Neural cell (in vitro differentiated cells): ENCODE measurements around the gene B4GALNT3. TPM values are rescaled to one million over a fixed set of nuclear protein-coding genes. Genes with fewer than 3 reads are reported as not detected.

Experiments
- H2AFZ ChIP-seq: fragments of 200-600, 300-800 bp; sonication (generic), shearing (Covaris generic); 2 replicates; pipeline ENCODE4 v1.6.0; 2014; ENCODE audit warnings: low read depth, mild to moderate bottlenecking, antibody characterized with exemption, low read length, moderate library complexity
- H3F3A ChIP-seq: fragments of 200-600 bp; shearing (Covaris generic); 2 replicates; pipeline ENCODE4 v1.6.1; 2016; ENCODE audit warnings: mild to moderate bottlenecking, moderate library complexity, mixed read lengths, antibody characterized with exemption, low read length; ENCODE audit not compliant: insufficient read depth, poor library complexity, severe bottlenecking
- H3K27ac ChIP-seq: fragments of 200-600, 300-800 bp; sonication (generic), shearing (Covaris generic); 2 replicates; pipeline ENCODE4 v1.5.1; 2014; ENCODE audit warnings: mild to moderate bottlenecking, low read length, moderate library complexity
- H3K27me3 ChIP-seq: fragments of 300-800, 200-600 bp; sonication (generic), shearing (Covaris generic); 2 replicates; pipeline ENCODE4 v1.6.0; 2014; ENCODE audit warnings: mild to moderate bottlenecking, low read depth, low read length, moderate library complexity; ENCODE audit not compliant: insufficient read depth
- H3K36me3 ChIP-seq: fragments of 300-800, 200-600 bp; sonication (generic), shearing (Covaris generic); 2 replicates; pipeline ENCODE4 v1.5.1; 2014; ENCODE audit warnings: mild to moderate bottlenecking, antibody characterized with exemption, low read length, moderate library complexity; ENCODE audit not compliant: insufficient read depth
- H3K4me2 ChIP-seq: fragments of 300-800, 200-600 bp; sonication (generic), shearing (Covaris generic); 2 replicates; pipeline ENCODE4 v1.6.0; 2014; ENCODE audit warnings: mild to moderate bottlenecking, low read length
- H3K4me3 ChIP-seq: fragments of 300-800, 200-600 bp; sonication (generic), shearing (Covaris generic); 2 replicates; pipeline ENCODE4 v1.5.1; 2014; ENCODE audit warnings: mild to moderate bottlenecking, low read length, moderate library complexity
- H3K79me2 ChIP-seq: fragments of 200-600 bp; shearing (Covaris generic); replicated peaks from 2 replicates; pipeline ENCODE4 v1.6.0; 2014; ENCODE audit warnings: mild to moderate bottlenecking, low read length, moderate library complexity; ENCODE audit not compliant: insufficient read depth
- H3K9ac ChIP-seq: fragments of 300-800, 200-600 bp; sonication (generic), shearing (Covaris generic); 2 replicates; pipeline ENCODE4 v1.6.1; 2016; ENCODE audit warnings: mild to moderate bottlenecking, low read length, mixed read lengths
- H3K9me2 ChIP-seq: fragments of 200-600 bp; shearing (Covaris generic); 2 replicates; pipeline ENCODE4 v1.6.1; 2016; ENCODE audit warnings: mild to moderate bottlenecking, low read length, mixed read lengths; ENCODE audit not compliant: insufficient read depth
- H3K9me3 ChIP-seq: fragments of 200-600, 300-800 bp; sonication (generic), shearing (Covaris generic); 2 replicates; pipeline ENCODE4 v1.6.1; 2016; ENCODE audit warnings: mild to moderate bottlenecking, mixed run types, low read length, moderate library complexity, mixed read lengths
- H4K20me1 ChIP-seq: fragments of 200-600 bp; shearing (Covaris generic); 2 replicates; pipeline ENCODE4 v1.6.1; 2016; ENCODE audit warnings: mild to moderate bottlenecking, mixed run types; ENCODE audit not compliant: insufficient read depth
- CTCF ChIP-seq: fragments of 450-650 bp; IDR thresholded peaks from 2 replicates; pipeline ENCODE4 v1.5.1; 2014; ENCODE audit warnings: antibody characterized with exemption, mild to moderate bottlenecking, moderate library complexity; ENCODE audit not compliant: poor library complexity, severe bottlenecking
- EP300 ChIP-seq: fragments of 450-650 bp; conservative IDR thresholded peaks from 2 replicates; pipeline ENCODE4 v1.6.1; 2014; ENCODE audit warnings: antibody characterized with exemption, mild to moderate bottlenecking, moderate library complexity; ENCODE audit not compliant: poor library complexity, severe bottlenecking
- EZH2 ChIP-seq: fragments of 200-600, 300-800 bp; shearing (Covaris generic), sonication (generic); IDR thresholded peaks from 2 replicates; pipeline ENCODE4 v1.6.1; 2014; ENCODE audit warnings: antibody characterized with exemption, low read length, borderline replicate concordance, mild to moderate bottlenecking; ENCODE audit not compliant: insufficient read depth, poor library complexity, severe bottlenecking
- MXI1 ChIP-seq: fragments of 450-650 bp; conservative IDR thresholded peaks from 2 replicates; pipeline ENCODE4 v1.6.1; 2014; ENCODE audit warnings: antibody characterized with exemption, mild to moderate bottlenecking; ENCODE audit not compliant: poor library complexity, severe bottlenecking
- POLR2AphosphoS5 ChIP-seq: IDR thresholded peaks from 2 replicates; pipeline ENCODE4 v1.6.1; 2012
- RAD21 ChIP-seq: fragments of 450-650 bp; conservative IDR thresholded peaks from 2 replicates; pipeline ENCODE4 v1.6.1; 2014; ENCODE audit warnings: antibody characterized with exemption, mild to moderate bottlenecking, moderate library complexity
- REST ChIP-seq: IDR thresholded peaks from 2 replicates; pipeline ENCODE4 v1.6.1; 2012; ENCODE audit warnings: borderline replicate concordance
- SMC3 ChIP-seq: fragments of 450-650 bp; conservative IDR thresholded peaks from 2 replicates; pipeline ENCODE4 v1.6.1; 2014; ENCODE audit warnings: antibody characterized with exemption, mild to moderate bottlenecking, moderate library complexity; ENCODE audit not compliant: poor library complexity
- TAF1 ChIP-seq: IDR thresholded peaks from 2 replicates; pipeline ENCODE4 v1.6.1; 2012; ENCODE audit warnings: low read depth
- polyA plus RNA-seq: library from polyadenylated mRNA; depleted of rRNA; stranded (reverse); fragments of >200 nt; gene quantifications from 2 replicates; pipeline ENCODE4 v1.2.3, GENCODE V29; 2014

Gene B4GALNT3
- polyA plus RNA-seq, 1 donor from 2014 or later, result 6.7 TPM

- H2AFZ ChIP-seq, result no peak overlapping the region
- no peak overlapping the region for H3K4me2 ChIP-seq
- H3K27me3 ChIP-seq, result no peaks in the 10 kb centered on the region
- no peaks in the 10 kb centered on the region for H3K79me2 ChIP-seq
- H3K9me2 ChIP-seq, result no peaks in the 10 kb centered on the region
- no peaks in the 10 kb centered on the region for H4K20me1 ChIP-seq
- no peak overlapping the region for H3K9ac ChIP-seq
- no peaks in the 10 kb centered on the region for H3K9me3 ChIP-seq
- no peak overlapping the region for H3K4me3 ChIP-seq
- no peak overlapping the region for H3K27ac ChIP-seq
- H3K36me3 ChIP-seq, result no peaks in the 10 kb centered on the region
- TF ChIP-seq EP300, result no peak
- no peak for TF ChIP-seq RAD21
- no peak for TF ChIP-seq MXI1
- no peak for TF ChIP-seq TAF1
- TF ChIP-seq SMC3, result no peak
- TF ChIP-seq EZH2, result no peak
- TF ChIP-seq REST, result no peak
- no peak for TF ChIP-seq CTCF
- no peak for TF ChIP-seq POLR2AphosphoS5
- no peaks in the 10 kb centered on the region for H3F3A ChIP-seq
Measured at GRCh38 chr12:561391-561705, 101.6 kb downstream of the B4GALNT3 start.

- no peak overlapping the region for H3K9ac ChIP-seq
- H2AFZ ChIP-seq, result no peak overlapping the region
- no peak overlapping the region for H3K4me3 ChIP-seq
- H3K4me2 ChIP-seq, result no peak overlapping the region
- H3F3A ChIP-seq, result no peaks in the 10 kb centered on the region
- no peaks in the 10 kb centered on the region for H3K36me3 ChIP-seq
- TF ChIP-seq TAF1, result no peak
- no peak for TF ChIP-seq CTCF
- no peak for TF ChIP-seq POLR2AphosphoS5
- TF ChIP-seq RAD21, result no peak
- TF ChIP-seq EZH2, result no peak
- no peak for TF ChIP-seq MXI1
- no peak for TF ChIP-seq REST
- TF ChIP-seq EP300, result no peak
- TF ChIP-seq SMC3, result no peak
- H3K27ac ChIP-seq, result no peak overlapping the region
- no peaks in the 10 kb centered on the region for H3K9me2 ChIP-seq
- no peaks in the 10 kb centered on the region for H3K9me3 ChIP-seq
- H3K79me2 ChIP-seq, result no peaks in the 10 kb centered on the region
- H4K20me1 ChIP-seq, result no peaks in the 10 kb centered on the region
- H3K27me3 ChIP-seq, result no peaks in the 10 kb centered on the region
Measured at GRCh38 chr12:561908-562593, 102.3 kb downstream of the B4GALNT3 start.
